Liver (tissue), 9 donors: ENCODE data around the gene PDLIM7. TPM values are rescaled to one million over a fixed set of nuclear protein-coding genes. Genes with fewer than 3 reads are reported as not detected.

Source experiments
- DNase-seq: peaks from one replicate; pipeline ENCODE4 v3.0.0-alpha.2; 2017; ENCODE audit warnings: low spot score
- H3K27ac ChIP-seq, 2 donors: one replicate each; pipeline ENCODE4 v1.7.0; 2013; ENCODE audit warnings: inconsistent platforms in 2 of 2, low read length in 2 of 2, control low read depth in 1 of 2, low read depth in 1 of 2, mild to moderate bottlenecking in 1 of 2
- H3K27me3 ChIP-seq, 4 donors: one replicate each; pipeline versions ENCODE4 v1.6.1 to v1.7.0; 2013; ENCODE audit warnings: low read length in 3 of 4, inconsistent platforms in 1 of 4, mild to moderate bottlenecking in 1 of 4, moderate library complexity in 1 of 4; ENCODE audit not compliant: control insufficient read depth in 4 of 4, insufficient read depth in 4 of 4
- H3K36me3 ChIP-seq, 4 donors: one replicate each; pipeline versions ENCODE4 v1.6.1 to v1.7.0; 2013; ENCODE audit warnings: low read length in 3 of 4, mild to moderate bottlenecking in 3 of 4, low read depth in 1 of 4, moderate library complexity in 1 of 4; ENCODE audit not compliant: control insufficient read depth in 4 of 4, insufficient read depth in 3 of 4
- H3K4me1 ChIP-seq, 4 donors: one replicate each; pipeline versions ENCODE4 v1.6.1 to v1.7.0; 2013; ENCODE audit warnings: low read length in 3 of 4, mild to moderate bottlenecking in 3 of 4, moderate library complexity in 1 of 4; ENCODE audit not compliant: control insufficient read depth in 4 of 4, insufficient read depth in 4 of 4
- H3K4me3 ChIP-seq, 3 donors: one replicate each; pipeline versions ENCODE4 v1.6.1 to v1.7.0; 2013; ENCODE audit warnings: low read length in 3 of 3, control low read depth in 1 of 3, low read depth in 1 of 3, mild to moderate bottlenecking in 1 of 3
- H3K9ac ChIP-seq, 2 donors: one replicate each; pipeline ENCODE4 v1.7.0; 2013; ENCODE audit warnings: low read length in 2 of 2, mild to moderate bottlenecking in 2 of 2, moderate library complexity in 2 of 2, control low read depth in 1 of 2, low read depth in 1 of 2
- H3K9me3 ChIP-seq, 4 donors: one replicate each; pipeline versions ENCODE4 v1.6.1 to v1.7.0; 2013; ENCODE audit warnings: low read length in 3 of 4; ENCODE audit not compliant: control insufficient read depth in 4 of 4
- EGR1 ChIP-seq, 2 donors: IDR thresholded peaks; 2 replicates each; pipeline ENCODE4 v1.6.1; 2016 to 2018; ENCODE audit warnings: antibody characterized with exemption in 2 of 2, low read depth in 2 of 2
- FOXA1 ChIP-seq: IDR thresholded peaks from 2 replicates; pipeline ENCODE4 v1.6.1; 2016; ENCODE audit warnings: antibody characterized with exemption
- FOXA2 ChIP-seq: IDR thresholded peaks from 2 replicates; pipeline ENCODE4 v1.6.1; 2016; ENCODE audit warnings: antibody characterized with exemption
- GABPA ChIP-seq, 2 donors: IDR thresholded peaks in 1 of 2; conservative IDR thresholded peaks in 1 of 2; 2 replicates each; pipeline ENCODE4 v1.6.1; 2016; ENCODE audit warnings: antibody characterized with exemption in 2 of 2, mild to moderate bottlenecking in 1 of 2, moderate library complexity in 1 of 2
- HNF4A ChIP-seq, 2 donors: conservative IDR thresholded peaks; 2 replicates each; pipeline ENCODE4 v1.6.1; 2016; ENCODE audit warnings: antibody characterized with exemption in 2 of 2, mild to moderate bottlenecking in 2 of 2
- JUND ChIP-seq, 2 donors: IDR thresholded peaks; 2 replicates each; pipeline ENCODE4 v1.6.1; 2016; ENCODE audit warnings: antibody characterized with exemption in 2 of 2
- NR2F2 ChIP-seq: IDR thresholded peaks from 2 replicates; pipeline ENCODE4 v1.6.1; 2016; ENCODE audit warnings: antibody characterized with exemption
- RAD21 ChIP-seq, 2 donors: IDR thresholded peaks; 2 replicates each; pipeline ENCODE4 v1.6.1; 2016; ENCODE audit warnings: antibody characterized with exemption in 2 of 2, mild to moderate bottlenecking in 2 of 2
- RXRA ChIP-seq, 2 donors: IDR thresholded peaks; 2 replicates each; pipeline ENCODE4 v1.6.1; 2017 to 2018; ENCODE audit warnings: antibody characterized with exemption in 2 of 2, mild to moderate bottlenecking in 1 of 2
- YY1 ChIP-seq: IDR thresholded peaks from 2 replicates; pipeline ENCODE4 v1.6.1; 2016; ENCODE audit warnings: antibody characterized with exemption, mild to moderate bottlenecking
- WGBS: extraction: QIAGEN DNeasy Blood & Tissue Kit; methylation state at CpG from one replicate; pipeline ENCODE4 v1.1.7; 2013; 5-methylcytosine and 5-hydroxymethylcytosine counted together
- polyA plus RNA-seq, 2 donors: library from polyadenylated mRNA; stranded (reverse) in 1 of 2; unstranded in 1 of 2; fragments of 200-250 nt in 1 of 2; fragments of >200 nt in 1 of 2; fragmentation: Nextera tagmentation in 1 of 2; extraction: Ambion mirVana in 1 of 2; gene quantifications; one replicate each; pipeline versions ENCODE4 v1.2.1 to v1.2.3, GENCODE V29; 2013 to 2015
- total RNA-seq, 2 donors: library from RNA; depleted of rRNA; stranded (reverse); fragments of >200 nt; gene quantifications; one replicate each; pipeline ENCODE4 v1.2.3, GENCODE V29; 2014
- TF ChIP-seq, protein P1 (sequence below): fragments of 150-350 bp; IDR thresholded peaks from 2 replicates; pipeline ENCODE4 v1.5.1; 2017; ENCODE audit warnings: improper control_type of control experiment, low read depth, low read length; ENCODE audit not compliant: missing input control
- TF ChIP-seq, protein P2 (sequence below): IDR thresholded peaks from 2 replicates; pipeline ENCODE4 v1.6.1; 2016; ENCODE audit warnings: antibody characterized with exemption
- TF ChIP-seq, protein P3 (sequence below): IDR thresholded peaks from 2 replicates; pipeline ENCODE4 v1.6.1; 2016; ENCODE audit warnings: antibody characterized with exemption, mild to moderate bottlenecking
- TF ChIP-seq, protein P4 (sequence below): IDR thresholded peaks from 2 replicates; pipeline ENCODE4 v1.6.1; 2016; ENCODE audit warnings: antibody characterized with exemption
- TF ChIP-seq, protein P5 (sequence below): IDR thresholded peaks from 2 replicates; pipeline ENCODE4 v1.6.1; 2016; ENCODE audit warnings: antibody characterized with exemption
- donor health status: healthy.
- donor health status: healthy.
- donor health status: healthy.
- donor health status: healthy.
- donor health status: healthy.

The PDLIM7 gene
- total and polyA plus RNA-seq, 4 donors, result 5.5 to 36.0 (median 8.5) TPM

DNA sequence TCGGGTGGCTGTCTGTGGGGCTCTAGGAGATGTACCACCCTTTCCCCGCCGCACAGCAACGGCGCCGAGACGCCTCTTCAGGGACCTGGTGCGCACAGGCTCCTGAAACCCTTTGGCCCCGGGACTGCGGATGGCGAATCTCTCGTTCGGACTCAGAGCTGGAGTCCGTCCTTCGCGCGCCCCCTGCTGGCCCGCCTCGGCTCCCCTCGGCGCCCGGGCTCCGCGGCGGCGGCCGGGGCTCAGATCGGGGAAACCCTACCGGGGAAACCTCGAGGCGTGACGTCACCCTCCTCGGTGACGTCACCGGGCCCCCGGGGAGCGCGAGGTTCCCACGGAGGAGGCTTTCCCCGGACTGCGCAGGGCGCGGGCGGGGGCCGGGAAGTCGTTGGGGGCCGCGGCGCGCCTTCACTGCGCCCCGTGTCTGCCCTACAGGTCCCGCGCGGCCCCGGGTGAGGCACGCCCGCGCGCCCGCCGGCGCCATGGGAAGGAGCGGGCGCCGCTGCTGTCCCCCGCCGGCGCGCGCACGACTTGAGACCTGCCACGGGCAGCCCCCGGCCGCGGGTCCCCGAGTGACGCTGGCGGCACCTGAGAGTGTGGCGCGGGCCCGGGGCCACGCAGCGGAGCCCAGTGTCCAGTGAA lies 42.9 kb downstream of the PDLIM7 start:
- peak overlapping the region; percentile 55 to 81 (median 60) for H3K4me3 ChIP-seq
- DNase-seq, result peak; percentile 96
- peaks cover 3 to 27% (median 15%) of the 10 kb centered on the region in 4 donors for H3K4me1 ChIP-seq
- peak overlapping the region; percentile 67 to 80 for H3K27ac ChIP-seq
- WGBS, result under 1% methylated on average over 84 of the region's 84 CpGs
- TF ChIP-seq, protein P1, sequence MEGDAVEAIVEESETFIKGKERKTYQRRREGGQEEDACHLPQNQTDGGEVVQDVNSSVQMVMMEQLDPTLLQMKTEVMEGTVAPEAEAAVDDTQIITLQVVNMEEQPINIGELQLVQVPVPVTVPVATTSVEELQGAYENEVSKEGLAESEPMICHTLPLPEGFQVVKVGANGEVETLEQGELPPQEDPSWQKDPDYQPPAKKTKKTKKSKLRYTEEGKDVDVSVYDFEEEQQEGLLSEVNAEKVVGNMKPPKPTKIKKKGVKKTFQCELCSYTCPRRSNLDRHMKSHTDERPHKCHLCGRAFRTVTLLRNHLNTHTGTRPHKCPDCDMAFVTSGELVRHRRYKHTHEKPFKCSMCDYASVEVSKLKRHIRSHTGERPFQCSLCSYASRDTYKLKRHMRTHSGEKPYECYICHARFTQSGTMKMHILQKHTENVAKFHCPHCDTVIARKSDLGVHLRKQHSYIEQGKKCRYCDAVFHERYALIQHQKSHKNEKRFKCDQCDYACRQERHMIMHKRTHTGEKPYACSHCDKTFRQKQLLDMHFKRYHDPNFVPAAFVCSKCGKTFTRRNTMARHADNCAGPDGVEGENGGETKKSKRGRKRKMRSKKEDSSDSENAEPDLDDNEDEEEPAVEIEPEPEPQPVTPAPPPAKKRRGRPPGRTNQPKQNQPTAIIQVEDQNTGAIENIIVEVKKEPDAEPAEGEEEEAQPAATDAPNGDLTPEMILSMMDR, result peak; percentile 97
- TF ChIP-seq, protein P2, sequence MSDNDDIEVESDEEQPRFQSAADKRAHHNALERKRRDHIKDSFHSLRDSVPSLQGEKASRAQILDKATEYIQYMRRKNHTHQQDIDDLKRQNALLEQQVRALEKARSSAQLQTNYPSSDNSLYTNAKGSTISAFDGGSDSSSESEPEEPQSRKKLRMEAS, result no peak
- TF ChIP-seq GABPA (IDR thresholded peaks at IDR 0.05 in 1 of 2, conservative IDR thresholded peaks at IDR 0.05 in 1 of 2), result no peak
- TF ChIP-seq, protein P3, sequence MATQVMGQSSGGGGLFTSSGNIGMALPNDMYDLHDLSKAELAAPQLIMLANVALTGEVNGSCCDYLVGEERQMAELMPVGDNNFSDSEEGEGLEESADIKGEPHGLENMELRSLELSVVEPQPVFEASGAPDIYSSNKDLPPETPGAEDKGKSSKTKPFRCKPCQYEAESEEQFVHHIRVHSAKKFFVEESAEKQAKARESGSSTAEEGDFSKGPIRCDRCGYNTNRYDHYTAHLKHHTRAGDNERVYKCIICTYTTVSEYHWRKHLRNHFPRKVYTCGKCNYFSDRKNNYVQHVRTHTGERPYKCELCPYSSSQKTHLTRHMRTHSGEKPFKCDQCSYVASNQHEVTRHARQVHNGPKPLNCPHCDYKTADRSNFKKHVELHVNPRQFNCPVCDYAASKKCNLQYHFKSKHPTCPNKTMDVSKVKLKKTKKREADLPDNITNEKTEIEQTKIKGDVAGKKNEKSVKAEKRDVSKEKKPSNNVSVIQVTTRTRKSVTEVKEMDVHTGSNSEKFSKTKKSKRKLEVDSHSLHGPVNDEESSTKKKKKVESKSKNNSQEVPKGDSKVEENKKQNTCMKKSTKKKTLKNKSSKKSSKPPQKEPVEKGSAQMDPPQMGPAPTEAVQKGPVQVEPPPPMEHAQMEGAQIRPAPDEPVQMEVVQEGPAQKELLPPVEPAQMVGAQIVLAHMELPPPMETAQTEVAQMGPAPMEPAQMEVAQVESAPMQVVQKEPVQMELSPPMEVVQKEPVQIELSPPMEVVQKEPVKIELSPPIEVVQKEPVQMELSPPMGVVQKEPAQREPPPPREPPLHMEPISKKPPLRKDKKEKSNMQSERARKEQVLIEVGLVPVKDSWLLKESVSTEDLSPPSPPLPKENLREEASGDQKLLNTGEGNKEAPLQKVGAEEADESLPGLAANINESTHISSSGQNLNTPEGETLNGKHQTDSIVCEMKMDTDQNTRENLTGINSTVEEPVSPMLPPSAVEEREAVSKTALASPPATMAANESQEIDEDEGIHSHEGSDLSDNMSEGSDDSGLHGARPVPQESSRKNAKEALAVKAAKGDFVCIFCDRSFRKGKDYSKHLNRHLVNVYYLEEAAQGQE, result no peak
- TF ChIP-seq RAD21 (IDR thresholded peaks at IDR 0.05), result peak; percentile 82 to 84
- TF ChIP-seq JUND (IDR thresholded peaks at IDR 0.05), result no peak
- H3K27me3 ChIP-seq, result no peaks in the 10 kb centered on the region
- no peaks in the 10 kb centered on the region for H3K9me3 ChIP-seq
- peak overlapping the region in 1 of 2 donors; percentile 66 for H3K9ac ChIP-seq
- no peaks in the 10 kb centered on the region for H3K36me3 ChIP-seq

DNA sequence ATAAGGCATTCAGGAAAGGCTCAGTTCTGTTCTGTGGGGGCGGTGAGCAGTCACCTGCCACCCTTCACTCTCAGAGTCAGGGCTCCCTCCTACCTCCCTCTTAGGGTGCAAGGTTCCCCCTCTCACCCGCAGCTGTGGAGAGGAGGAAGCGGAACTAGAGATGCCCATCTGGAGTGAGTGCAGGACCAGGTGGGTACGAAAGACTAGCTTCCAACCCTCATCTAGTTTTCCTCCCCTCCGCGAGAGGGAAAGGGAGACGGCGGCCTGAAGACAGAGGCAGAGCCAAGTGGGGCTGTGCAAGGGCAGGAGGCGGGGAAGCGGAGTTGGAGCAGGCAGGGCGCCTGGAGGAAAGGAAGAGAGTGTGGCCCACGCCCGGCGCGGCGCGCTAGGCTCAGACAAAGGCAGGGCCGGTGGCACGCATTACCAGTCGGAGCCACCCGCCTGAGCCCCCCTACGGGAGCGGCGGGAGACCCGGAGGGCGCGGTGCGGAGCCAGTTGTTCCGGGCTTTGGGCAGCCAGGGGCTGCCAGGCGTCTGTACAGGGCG lies 43.5 kb downstream of the PDLIM7 start:
- peak overlapping the region in 1 of 3 donors; percentile 25 for H3K4me3 ChIP-seq
- 18% methylated on average over 31 of the region's 31 CpGs for WGBS
- TF ChIP-seq, protein P2, result no peak
- TF ChIP-seq, protein P4, sequence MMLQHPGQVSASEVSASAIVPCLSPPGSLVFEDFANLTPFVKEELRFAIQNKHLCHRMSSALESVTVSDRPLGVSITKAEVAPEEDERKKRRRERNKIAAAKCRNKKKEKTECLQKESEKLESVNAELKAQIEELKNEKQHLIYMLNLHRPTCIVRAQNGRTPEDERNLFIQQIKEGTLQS, result no peak
- TF ChIP-seq HNF4A (conservative IDR thresholded peaks at IDR 0.05) (no peak), RAD21 (IDR thresholded peaks at IDR 0.05) (no peak), RXRA (IDR thresholded peaks at IDR 0.05) (no peak), NR2F2 (no peak), EGR1 (IDR thresholded peaks at IDR 0.05; ENCODE audit: low read depth in 2 of 2) (no peak), YY1 (no peak), GABPA (IDR thresholded peaks at IDR 0.05 in 1 of 2, conservative IDR thresholded peaks at IDR 0.05 in 1 of 2) (no peak), FOXA2 (no peak), FOXA1 (no peak), JUND (IDR thresholded peaks at IDR 0.05) (no peak)
- TF ChIP-seq, protein P1, result no peak
- TF ChIP-seq, protein P3, result no peak
- TF ChIP-seq, protein P5, sequence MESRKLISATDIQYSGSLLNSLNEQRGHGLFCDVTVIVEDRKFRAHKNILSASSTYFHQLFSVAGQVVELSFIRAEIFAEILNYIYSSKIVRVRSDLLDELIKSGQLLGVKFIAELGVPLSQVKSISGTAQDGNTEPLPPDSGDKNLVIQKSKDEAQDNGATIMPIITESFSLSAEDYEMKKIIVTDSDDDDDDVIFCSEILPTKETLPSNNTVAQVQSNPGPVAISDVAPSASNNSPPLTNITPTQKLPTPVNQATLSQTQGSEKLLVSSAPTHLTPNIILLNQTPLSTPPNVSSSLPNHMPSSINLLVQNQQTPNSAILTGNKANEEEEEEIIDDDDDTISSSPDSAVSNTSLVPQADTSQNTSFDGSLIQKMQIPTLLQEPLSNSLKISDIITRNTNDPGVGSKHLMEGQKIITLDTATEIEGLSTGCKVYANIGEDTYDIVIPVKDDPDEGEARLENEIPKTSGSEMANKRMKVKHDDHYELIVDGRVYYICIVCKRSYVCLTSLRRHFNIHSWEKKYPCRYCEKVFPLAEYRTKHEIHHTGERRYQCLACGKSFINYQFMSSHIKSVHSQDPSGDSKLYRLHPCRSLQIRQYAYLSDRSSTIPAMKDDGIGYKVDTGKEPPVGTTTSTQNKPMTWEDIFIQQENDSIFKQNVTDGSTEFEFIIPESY, result no peak

More for the DNA sequence above, 43.5 kb downstream of the PDLIM7 start:
- H3K36me3 ChIP-seq, result no peaks in the 10 kb centered on the region
- H3K27ac ChIP-seq, result no peak overlapping the region
- no peak for DNase-seq
- H3K9ac ChIP-seq, result no peak overlapping the region
- no peaks in the 10 kb centered on the region for H3K27me3 ChIP-seq
- peaks cover 3 to 27% (median 15%) of the 10 kb centered on the region in 4 donors for H3K4me1 ChIP-seq
- no peaks in the 10 kb centered on the region for H3K9me3 ChIP-seq
